ENCODE data around the gene TRPV5.
"Not testable (repeated sequence)": the region's sequence is repeated elsewhere in the genome, so short reads cannot be mapped to it uniquely, and the experiment has no call there.

Gene TRPV5

DNA sequence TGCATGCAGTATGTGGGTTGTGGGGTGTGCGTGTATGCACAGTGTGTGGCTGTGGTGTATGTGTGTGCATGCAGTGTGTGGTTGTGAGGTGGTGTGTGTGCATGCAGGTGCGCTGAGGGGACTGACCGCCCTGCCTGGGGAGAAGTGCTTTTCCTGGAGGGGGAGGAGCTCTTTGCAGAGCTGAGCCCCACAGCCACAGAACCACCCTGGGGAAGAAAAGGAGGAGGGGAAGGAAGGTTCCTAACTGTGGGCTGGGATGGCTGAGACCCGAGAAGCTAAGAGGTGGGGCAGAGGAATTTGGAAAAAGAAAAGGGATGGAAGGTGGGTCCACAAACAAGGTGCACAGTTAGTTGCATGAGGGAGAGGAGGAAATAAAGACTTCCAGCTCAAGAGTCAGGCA lies at the start of gene TRPV5:
TRPV5 (minus strand) TSS at position 123 of the 400 bp plus-strand sequence. CDS start 287 bp downstream, outside the sequence.
- DNase-seq (ENCODE audit: low read depth in 2 of 2, low spot score in 1 of 2), result no peak

DNA sequence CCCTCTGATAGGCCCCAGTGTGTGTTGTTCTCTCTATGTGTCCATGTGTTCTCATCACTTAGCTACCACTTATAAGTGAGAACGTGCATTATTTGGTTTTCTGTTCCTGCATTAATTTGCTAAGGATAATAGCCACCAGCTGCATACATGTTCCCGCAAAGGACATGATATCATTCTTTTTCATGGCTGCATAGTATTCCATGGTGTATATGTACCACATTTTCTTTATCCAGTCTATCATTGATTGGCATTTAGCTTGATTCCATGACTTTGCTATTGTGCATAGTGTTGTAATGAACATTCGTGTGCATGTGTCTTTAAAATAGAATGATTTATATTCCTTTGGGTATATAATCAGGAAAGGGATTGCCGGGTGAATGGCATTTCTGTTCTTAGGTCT lies 44.9 kb upstream of the TRPV5 start:
- not testable (repeated sequence) for DNase-seq (ENCODE audit: low read depth in 2 of 2, low spot score in 1 of 2)

DNA sequence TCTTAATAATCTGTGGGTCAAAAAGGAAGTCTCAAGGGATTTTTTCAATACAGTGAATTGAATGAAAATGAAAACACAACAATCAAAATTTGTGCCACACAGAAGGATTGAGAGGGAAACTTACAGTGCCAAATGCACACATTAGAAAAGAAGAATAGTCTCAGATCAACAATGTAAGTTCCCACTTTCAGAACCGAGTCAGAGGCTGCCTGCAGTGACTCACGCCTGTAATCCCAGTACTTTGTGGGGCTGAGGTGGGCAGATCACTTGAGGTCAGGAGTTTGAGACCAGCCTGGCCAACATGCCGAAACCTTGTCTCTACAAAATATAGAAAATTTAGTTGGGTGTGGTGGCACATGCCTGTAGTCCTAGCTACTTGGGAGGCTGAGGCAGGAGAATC lies 41.1 kb upstream of the TRPV5 start:
- no peak for DNase-seq (ENCODE audit: low read depth in 2 of 2, low spot score in 1 of 2)

DNA sequence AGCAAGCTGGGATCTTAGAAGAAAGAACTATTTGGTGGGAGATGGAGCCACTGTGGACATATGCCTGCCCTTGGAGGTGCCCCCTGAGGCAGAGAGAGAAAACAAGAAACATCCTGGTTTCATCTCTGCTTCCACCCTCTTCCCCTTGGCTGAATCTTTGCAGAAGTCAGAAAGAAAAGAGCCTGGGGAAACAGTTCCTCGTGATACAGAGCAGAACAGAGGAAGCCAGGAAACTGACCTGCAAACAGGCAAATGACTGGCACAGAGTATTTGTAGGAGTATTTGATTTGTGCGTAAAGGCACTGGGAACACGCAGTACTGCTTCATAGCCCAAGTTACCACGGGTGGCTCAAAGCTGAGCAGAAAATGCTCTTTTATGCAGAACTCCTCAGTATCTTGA lies 35.6 kb upstream of the TRPV5 start:
- DNase-seq (ENCODE audit: low read depth in 2 of 2, low spot score in 1 of 2), result no peak

DNA sequence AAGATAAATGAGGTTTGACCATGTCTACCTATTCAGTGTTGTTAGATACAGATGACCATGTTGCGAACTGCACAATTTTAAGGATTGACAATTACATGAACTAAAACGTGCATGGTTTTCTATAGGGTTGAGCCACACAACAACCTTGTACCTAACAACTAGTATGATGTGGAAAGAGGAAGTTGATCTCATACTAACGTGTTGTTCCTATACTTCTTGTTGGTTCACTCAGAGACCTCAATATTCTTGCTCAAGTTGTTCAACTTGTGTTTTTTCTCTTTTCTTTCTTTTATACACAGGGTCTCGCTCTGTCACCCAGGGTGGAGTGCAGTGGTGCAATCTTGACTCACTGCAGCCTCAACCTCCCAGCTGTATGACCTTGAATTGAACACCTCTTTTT lies 34.7 kb upstream of the TRPV5 start:
- DNase-seq (ENCODE audit: low read depth in 2 of 2, low spot score in 1 of 2), result no peak

DNA sequence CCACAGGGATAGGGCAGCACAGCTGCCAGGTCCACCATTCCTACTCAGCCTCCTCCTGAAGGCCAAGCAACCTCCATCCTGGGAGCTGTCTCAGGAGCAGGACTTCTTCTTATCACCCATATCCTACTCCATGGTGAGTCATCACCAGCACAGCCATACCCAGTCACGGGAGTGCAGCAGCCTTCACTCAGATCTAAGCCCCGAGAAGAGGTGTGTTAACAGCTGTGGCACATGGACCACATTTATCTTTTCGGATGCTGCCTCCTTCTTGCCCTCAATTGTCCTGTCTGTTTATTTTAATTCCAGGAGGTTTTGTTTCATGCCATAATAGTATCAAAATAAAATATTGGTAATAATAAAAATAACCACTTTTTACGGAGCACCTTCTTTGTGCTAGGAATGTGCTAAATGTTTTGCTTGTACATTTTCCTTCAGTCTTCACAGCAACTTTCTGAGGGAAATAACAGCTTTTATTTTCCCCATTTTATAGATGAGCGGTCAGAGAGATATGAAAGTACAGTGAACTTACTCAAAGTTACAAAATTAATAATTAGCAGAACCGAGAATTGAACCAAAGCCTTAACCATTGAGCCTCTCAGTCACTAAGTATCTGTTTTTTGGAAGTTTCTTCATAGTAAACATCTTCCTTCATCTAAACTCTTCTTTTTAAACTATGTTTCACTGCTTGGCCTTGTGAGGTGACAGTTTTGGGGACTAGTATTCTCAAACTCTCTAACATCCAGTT lies 31.1 kb upstream of the TRPV5 start:
- no peak for DNase-seq (ENCODE audit: low read depth in 2 of 2, low spot score in 1 of 2)

DNA sequence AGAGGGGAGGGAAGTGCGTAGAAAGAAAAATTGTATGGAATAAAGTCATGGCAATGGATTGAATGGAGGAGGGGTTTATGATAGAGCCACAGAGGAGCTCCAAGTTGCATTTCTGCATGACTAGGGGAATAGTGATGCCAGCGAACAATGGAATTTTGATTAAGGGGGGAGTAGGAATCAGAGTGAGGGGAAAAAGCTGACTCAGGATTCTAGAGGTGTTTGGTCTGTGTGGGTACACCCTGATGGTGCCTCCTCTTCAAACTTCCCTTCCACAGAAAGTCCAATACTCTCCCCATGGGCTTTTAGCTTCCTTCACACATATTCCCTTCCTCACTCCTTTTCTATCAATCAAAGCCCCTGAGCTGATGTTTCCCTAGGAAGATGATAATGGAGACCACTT lies 30.4 kb upstream of the TRPV5 start:
- no peak for DNase-seq (ENCODE audit: low read depth in 2 of 2, low spot score in 1 of 2)

DNA sequence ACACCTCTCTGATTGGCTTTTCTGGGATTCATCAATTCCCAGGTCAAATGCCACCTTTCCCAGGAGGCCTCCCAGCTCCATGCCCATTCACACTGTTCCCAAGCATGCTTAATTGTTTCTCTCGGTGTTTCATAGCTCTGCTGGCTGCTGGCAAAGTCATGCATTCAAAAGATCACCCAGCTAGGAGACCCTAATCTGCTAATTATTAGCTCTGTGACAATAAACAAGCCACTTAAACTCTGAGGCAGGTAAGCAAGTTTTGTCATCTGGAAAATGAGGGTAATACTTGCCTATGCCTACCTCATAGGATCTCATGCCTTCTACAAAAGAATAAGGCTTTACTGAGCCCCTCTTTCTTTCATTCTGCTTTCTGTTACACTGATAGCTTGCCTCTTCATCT lies 29.4 kb upstream of the TRPV5 start:
- DNase-seq (ENCODE audit: low read depth in 2 of 2, low spot score in 1 of 2), result no peak

DNA sequence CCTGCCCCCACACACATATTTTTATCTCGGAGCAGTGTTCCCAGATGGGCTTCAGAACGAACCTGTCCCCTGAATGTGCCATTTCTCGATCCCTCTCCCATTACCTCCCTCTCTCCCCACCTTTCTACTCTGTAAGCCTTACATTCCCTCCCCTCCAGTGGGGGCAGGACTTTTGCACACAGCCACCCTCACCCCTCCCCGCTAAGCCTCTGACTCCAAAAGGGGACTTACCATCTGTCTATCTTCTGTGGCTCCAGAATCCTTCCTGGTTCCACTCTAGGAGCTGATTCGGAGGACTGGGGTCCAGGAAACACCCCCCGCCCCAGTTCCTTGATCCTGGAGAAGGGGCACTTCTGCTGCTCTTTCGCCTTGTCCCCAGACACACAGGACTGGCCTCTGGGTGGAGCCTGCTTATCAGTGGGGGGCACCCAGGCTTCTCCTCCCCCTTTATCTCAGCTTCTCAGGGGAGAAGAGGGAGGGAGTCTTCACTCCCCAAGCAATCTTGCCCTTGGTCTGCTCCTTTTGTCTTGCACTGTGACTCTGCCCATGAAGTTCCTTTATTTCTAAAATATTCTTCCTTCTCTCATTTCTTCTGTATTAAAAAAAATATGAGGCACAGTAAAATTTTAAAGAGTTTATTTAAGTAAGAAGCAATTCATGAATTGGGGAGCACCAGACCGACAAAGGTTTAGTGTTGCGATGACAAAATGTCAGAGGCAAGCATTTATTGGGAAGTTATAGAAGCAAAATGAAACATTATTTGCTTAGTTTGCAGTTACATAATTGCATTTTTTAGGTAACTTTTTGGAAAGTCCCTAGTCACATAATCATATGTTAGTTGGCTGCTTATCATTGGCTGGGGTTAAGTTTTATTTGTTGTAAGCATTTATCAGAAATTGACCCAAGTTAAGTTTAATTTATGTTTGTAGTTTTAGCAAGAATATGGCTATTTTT lies 28.7 kb upstream of the TRPV5 start, which contains the start of gene KEL:
KEL (minus strand) TSS at position 391 of the 954 bp plus-strand sequence; CDS start at position 234, 157 bp downstream.
- no peak for DNase-seq (ENCODE audit: low read depth in 2 of 2, low spot score in 1 of 2)

DNA sequence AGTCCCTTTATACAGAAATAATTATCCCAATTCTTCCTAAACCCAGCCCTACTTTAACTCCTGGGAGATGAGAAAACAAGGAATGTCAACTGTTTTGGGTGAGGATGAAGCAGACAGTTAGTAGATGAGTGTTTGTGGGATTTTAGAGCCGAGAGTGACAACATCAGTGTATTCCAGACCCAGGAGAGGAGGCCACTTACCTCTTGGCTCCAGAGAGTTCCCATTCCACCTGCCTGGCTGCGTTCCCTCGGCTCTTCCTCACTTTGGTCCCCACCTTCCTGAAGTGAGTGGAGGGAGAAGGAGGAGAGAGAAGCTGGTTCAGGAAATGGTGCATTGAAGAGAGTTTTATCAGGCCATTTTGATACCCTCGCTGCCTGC lies 28.0 kb upstream of the TRPV5 start:
- no peak for DNase-seq (ENCODE audit: low read depth in 2 of 2, low spot score in 1 of 2)

DNA sequence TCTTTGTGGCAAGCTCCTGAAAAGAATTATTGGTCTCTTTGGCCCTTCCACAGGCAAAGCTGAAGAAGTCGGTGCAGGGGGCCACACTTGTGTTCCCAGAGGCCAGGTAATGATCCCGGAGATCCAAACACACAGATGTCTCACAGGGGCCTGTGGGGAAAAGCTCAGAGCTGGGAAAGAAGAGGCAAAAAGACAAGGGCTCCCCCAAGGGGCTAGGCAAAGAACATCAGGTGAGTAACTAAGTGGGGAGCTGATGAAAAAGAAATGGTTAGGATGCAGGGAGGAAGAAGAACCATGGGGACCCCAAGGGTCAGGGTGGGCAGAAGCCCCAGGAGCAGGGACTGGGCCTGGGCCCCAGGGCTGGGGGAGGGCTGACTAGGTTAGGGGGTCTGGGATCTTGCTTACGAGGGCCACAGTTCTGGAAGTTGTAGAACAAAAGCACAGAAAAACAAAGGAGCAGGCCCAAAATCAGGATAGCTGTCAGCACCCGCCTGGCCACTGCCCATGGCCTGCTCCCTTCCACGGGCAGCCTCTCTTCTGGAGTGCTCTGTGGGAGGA lies 27.5 kb upstream of the TRPV5 start:
- no peak for DNase-seq (ENCODE audit: low read depth in 2 of 2, low spot score in 1 of 2)

DNA sequence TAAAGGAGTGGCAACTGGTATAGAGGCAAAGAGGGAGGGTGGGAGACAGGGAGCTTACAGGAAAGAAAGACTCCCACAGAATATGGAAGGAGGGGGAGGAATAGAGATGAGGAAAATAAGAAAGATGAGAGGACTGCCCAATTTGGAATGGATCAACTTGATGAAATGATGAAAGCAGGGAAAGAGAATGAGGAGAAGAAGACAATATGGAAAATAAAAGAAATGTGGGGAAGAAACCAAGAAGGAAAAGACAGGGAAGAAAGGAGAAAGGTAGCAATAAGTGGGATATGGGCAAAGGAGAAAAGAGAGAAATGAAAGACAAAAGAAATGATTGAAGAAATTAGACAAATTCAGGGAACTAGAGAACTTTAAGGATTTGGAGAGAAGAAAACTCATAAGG lies 25.7 kb upstream of the TRPV5 start:
- no peak for DNase-seq (ENCODE audit: low read depth in 2 of 2, low spot score in 1 of 2)

DNA sequence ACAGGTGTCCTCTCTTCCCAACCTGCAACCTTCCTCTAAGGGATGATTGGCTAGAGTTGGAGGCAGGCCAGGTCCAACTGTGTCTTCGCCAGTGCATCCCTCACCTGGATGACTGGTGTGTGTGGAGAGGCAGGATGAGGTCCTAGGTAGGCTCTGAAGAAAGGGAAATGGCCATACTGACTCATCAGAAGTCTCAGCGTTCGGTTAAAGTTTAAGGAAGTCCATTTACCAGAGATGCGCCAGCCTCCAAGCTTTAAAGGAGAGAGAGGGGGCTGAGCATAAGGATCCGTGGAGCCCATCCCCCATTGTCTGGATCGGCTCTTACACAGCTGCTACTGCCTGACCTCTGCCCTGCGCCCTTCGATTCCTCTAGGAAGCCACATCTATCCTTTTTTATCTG lies 24.2 kb upstream of the TRPV5 start:
- DNase-seq (ENCODE audit: low read depth in 2 of 2, low spot score in 1 of 2), result no peak

DNA sequence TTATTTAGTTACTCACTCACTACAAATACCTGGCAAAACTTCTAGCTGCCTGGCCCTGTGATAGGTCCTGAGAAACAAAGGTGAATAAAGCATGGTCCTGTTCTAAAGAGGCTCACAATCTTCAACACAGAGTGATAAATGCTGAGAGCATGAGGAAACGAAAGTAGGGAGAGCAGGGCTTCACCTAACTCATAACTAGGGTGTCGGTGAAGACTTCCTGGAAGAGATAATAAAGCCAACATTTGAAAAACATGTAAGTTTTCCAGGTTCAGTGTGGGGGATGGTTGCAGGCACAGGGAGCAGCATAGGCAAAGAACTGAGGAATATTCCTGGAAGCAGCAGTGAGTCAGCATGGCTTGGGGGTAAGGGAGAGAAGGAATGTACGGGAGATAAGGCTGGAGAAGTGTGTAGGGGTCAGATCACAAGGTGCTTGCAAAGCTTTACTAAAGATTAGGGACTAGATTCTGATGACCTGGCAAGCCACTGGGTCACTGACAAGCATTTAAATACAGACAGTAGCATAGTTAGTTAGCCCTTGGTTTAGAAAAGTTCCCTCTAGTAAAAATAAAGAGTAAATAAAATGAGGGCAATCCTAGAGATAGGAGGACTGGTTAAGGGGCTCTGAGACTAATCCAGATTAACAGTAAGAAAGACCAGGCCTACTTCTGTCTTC lies 23.5 kb upstream of the TRPV5 start:
- DNase-seq (ENCODE audit: low read depth in 2 of 2, low spot score in 1 of 2), result no peak

DNA sequence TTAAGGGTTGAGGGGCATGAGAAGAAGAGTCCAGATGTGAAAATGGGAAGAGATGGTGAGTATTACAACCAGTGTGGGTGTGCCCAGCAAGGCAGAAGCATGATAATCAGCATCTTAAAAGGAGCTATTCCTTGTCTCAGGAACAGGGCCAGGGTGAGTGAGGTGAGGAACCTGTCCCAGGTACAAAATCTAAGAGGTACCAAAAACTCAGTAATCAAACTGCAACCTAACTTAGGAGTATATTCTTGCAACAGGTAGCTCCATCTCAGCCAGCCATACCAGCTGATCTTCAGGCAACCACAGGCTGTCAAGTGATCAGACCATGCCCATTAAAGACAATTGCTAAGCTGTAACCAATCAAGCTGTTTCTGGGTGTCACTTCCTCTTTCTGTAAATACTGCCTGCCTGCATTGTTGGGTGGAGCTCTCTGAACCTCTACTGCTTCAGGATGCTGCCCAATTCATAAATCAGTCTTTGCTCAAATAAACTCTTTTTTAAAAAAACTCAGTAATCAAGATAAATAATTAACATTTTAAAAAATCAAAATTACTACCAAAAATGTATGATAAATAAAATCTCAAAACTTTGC lies 21.2 kb upstream of the TRPV5 start:
- DNase-seq (ENCODE audit: low read depth in 2 of 2, low spot score in 1 of 2), result no peak

DNA sequence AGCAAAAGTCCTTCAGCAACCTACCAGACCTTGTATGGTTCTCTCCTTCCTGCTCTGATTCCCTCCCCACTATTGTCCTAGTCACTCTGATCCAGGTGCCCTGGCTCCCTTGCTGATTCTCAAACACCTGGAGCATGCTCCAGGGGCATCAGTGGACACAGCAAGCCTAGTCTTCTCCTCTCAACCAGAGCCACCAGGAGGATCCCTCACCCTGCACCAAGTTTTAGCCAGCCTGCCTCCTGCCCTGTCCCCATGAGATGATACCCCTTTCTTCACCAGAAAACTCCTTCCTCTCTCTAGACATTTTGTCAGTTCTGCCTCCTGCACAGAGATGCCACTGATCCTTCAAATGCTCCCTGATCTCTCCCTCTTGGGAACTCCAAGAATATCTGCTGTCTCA lies 16.7 kb upstream of the TRPV5 start:
- no peak for DNase-seq (ENCODE audit: low read depth in 2 of 2, low spot score in 1 of 2)

DNA sequence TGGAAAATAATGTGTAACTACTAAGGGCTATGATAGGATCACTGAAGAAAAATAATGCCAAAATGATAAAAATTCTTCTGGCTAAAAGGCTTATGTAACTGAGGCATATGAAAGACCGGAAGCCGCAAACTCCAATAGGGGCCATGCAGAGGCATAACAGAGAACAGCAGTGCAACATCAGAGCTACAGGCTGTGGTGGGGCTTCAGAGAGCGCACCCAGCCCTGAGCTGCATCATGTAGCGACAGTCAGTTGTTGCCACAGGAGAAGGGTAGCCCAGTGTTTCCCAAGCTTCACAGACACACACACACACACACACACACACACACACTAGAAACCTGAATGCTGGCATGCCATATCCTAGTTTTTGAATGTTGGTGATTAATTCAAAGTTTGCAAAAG lies 15.1 kb upstream of the TRPV5 start:
- no peak for DNase-seq (ENCODE audit: low read depth in 2 of 2, low spot score in 1 of 2)

DNA sequence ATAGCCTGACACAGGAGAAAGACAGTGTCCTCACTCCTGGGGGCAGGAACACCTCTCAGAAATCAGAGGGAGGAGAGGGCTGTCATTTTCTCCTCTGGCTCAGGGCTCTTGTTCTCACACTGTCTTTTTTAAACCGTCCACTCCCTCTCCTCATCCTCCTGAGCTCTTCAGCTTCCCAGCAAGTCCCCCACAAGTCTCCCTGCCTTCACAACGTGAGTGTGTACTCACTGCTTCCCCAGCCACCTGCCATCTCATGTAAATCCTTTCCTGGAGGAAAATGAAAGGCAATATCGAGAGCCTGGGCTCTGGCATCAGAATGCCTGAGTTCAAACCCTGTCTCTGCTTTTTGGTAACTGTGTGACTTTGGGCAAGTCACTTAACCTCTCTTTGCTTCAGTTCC lies 11.5 kb upstream of the TRPV5 start:
- no peak for DNase-seq (ENCODE audit: low read depth in 2 of 2, low spot score in 1 of 2)

DNA sequence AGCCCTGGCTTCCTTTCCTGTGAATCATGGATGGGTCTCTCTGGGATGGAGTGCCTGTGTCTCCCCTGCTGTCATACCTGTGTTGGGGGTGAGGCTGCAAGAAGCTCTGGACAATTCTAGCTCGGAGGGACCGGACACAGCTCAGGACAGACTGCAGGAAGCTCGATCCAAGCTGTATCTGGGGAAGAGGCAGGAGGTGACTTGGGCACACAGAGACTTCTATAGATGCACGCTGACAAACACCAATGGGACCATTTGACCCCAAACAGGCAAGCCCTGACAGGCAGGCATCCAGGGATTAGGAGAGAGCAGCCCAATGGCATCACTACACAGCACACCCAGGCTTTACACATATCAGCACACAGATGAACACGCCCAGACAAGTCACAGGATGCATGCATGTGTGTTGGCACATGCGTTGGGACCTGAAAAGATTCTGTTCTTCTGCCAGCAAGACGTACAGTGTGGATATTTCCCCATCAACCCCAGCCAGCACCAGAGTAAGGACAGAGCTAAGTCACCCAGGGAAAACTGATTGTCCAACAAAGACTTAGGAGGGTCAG lies 10.2 kb upstream of the TRPV5 start:
- DNase-seq (ENCODE audit: low read depth in 2 of 2, low spot score in 1 of 2), result no peak

DNA sequence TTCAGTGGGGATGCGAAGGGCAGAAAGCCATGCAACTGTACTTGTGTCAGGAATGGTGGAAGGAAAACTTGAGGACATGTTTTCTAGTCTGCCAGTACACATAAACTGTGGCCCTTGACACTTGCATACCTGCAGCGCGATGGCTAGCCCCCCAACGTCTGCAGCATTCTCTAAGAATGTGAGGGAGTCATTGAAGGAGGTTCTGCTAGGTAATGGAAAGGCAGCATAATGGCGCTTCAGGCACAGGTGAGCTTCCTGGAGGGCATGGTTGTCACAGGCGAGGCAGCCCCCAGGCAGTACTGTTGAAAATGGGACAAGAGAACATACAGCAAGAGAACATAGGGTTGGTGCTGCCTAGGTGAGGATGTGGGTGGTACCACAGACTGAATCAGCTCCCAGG lies 9.2 kb upstream of the TRPV5 start:
- no peak for DNase-seq (ENCODE audit: low read depth in 2 of 2, low spot score in 1 of 2)

DNA sequence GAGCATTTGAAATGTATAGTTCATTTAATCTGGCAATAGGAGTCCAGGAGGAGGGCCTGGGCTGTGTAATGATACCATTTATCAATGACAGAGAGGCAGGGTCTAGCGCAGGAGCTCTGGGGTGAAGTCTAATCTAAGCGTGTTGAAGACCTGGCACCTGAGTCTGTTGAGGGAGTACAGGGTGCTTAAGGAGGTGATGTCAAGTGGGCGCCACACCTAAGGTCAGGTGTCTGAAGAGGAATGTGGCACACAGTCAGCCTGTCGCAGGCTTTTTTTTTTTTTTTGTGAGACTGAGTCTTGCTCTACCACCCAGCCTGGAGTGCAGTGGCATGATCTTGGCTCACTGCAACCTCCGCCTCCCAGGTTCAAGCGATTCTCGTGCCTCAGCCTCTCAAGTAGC lies 8.0 kb upstream of the TRPV5 start:
- DNase-seq (ENCODE audit: low read depth in 2 of 2, low spot score in 1 of 2), result no peak

Measured in stimulated activated CD8-positive, alpha-beta memory T cell treated with anti-CD3 and anti-CD28 coated beads, Interleukin-4, amount 100 ng/mL, for 4 hours (primary cell).